Muscle layer of colon (tissue), 2 donors: ENCODE measurements around the gene BRD4.

Source experiments
- H3K27ac ChIP-seq: one replicate; pipeline ENCODE4 v1.7.0; 2013; ENCODE audit warnings: low read depth, mild to moderate bottlenecking, low read length, moderate library complexity
- H3K27me3 ChIP-seq, 2 donors: one replicate each; pipeline ENCODE4 v1.7.0; 2013; ENCODE audit warnings: low read length in 2 of 2, mild to moderate bottlenecking in 2 of 2; ENCODE audit not compliant: insufficient read depth in 2 of 2, control insufficient read depth in 1 of 2
- H3K36me3 ChIP-seq: one replicate; pipeline ENCODE4 v1.7.0; 2013; ENCODE audit warnings: mild to moderate bottlenecking, low read length; ENCODE audit not compliant: insufficient read depth
- H3K4me1 ChIP-seq: one replicate; pipeline ENCODE4 v1.7.0; 2013; ENCODE audit warnings: mild to moderate bottlenecking, low read length; ENCODE audit not compliant: insufficient read depth
- H3K4me3 ChIP-seq, 2 donors: one replicate each; pipeline ENCODE4 v1.7.0; 2013; ENCODE audit warnings: low read length in 2 of 2, low read depth in 1 of 2, mild to moderate bottlenecking in 1 of 2, moderate library complexity in 1 of 2
- H3K9ac ChIP-seq: one replicate; pipeline ENCODE4 v1.7.0; 2013; ENCODE audit warnings: low read length
- H3K9me3 ChIP-seq: one replicate; pipeline ENCODE4 v1.7.0; 2013; ENCODE audit warnings: mild to moderate bottlenecking, low read length
- donor health status: abdominal sarcoma.
- donor health status: Adenocarcinoma of cecum.

Gene BRD4

DNA sequence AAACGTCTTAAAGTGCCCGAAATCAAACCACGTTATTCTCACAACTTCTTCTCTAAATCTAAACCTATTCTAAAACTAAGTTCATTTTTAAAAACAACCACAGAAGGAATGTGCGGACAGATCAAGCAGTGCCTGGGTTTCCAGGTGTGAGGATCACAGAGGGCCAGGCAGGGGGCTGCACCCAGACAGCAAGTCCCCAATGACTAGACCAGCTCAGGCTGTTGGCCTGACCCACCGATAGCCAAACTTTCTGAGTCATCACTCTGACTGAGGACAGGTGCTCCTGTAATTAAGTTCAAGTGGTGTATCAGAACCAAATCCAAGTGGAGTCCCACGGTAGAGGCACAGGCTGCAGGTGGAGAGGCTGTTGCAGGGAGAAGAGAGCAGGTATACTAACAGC is 62.5 kb downstream of the BRD4 start:
- H3K36me3 ChIP-seq: peaks cover 52% of the 10 kb centered on the region
- H3K27ac ChIP-seq: no peak overlapping the region

DNA sequence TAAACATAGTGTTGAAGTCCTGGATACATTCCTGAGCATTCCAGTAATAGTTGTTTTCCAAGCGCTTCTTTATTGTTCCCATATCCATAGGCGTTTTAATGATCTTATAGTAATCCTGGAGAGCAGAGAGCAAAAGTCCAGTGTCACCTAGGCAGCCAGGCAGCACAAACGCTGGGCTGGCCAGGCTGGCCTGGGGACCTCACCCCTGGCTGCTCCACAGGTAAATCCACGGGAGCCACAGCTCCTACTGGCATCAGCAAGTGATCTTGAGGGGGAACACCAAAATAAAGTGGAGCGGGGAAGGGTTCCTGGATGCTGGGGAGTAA is 63.4 kb downstream of the BRD4 start:
- Histone ChIP-seq H3K27ac (peak overlapping the region; percentile 41), H3K9ac (no peak overlapping the region), H3K27me3 (no peaks in the 10 kb centered on the region), H3K4me1 (peaks cover 63% of the 10 kb centered on the region), H3K4me3 (no peak overlapping the region), H3K9me3 (no peaks in the 10 kb centered on the region), H3K36me3 (peaks cover 61% of the 10 kb centered on the region)

More for the DNA sequence above, 62.5 kb downstream of the BRD4 start:
- Histone ChIP-seq H3K27me3 (no peaks in the 10 kb centered on the region), H3K9ac (no peak overlapping the region), H3K9me3 (no peaks in the 10 kb centered on the region), H3K4me1 (peaks cover 63% of the 10 kb centered on the region), H3K4me3 (no peak overlapping the region)

DNA sequence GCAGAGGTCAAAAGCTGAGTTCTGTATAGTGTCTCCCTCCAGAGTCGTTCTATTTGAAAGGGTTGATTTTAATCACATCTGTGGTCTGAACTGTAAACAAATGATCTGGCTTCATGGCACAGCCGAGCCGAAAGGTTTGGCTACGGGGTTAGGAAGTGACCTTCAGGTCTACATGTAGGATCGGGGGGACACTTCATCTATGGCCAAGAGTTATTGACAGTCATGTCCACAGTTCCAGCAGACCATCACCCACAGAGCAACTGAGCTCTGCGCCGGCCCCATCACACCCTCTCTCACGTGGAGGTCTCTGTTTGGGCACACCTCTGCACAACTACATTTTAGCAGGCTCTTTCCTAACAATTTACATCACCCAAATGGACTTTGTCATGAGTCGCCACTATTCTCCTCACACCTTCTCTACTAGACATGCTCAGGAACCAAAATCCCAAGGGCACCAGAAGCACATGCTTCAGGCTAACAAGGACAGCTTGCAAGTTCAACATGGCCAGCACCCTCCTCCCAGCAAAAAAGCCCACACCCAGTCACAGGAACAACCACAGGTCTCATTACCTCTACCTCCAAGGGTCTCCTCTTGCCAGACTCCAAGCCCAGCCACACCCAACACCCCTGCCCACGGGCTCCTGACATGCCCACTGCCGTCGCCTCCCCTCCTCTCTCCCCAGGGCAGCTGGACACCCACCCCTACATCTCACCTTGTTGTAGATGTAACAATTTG is 64.0 kb downstream of the BRD4 start:
- Histone ChIP-seq H3K27me3 (no peaks in the 10 kb centered on the region), H3K36me3 (peaks cover 66% of the 10 kb centered on the region), H3K9me3 (no peaks in the 10 kb centered on the region), H3K4me1 (peaks cover 63% of the 10 kb centered on the region), H3K4me3 (no peak overlapping the region), H3K27ac (peak overlapping the region; percentile 41), H3K9ac (no peak overlapping the region)

DNA sequence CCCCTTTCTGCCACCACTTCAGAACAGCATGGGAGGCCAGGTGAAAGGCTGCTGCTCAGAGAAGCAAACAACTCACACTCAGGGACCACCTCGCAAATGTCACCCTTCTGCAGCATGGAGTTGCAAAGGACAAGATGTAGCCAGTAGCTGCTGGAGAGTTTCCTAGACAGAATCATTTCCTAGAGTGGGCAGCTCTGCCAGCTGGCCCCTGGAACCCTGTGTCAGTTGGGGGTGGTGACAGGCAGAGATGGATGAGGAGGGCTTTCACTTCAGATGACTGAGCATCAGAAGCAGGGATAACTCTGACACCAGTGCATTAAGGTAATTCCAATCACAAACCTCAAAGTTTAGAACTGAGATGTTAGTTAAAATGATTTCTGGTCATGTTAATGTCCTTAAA is 65.7 kb downstream of the BRD4 start:
- no peaks in the 10 kb centered on the region for H3K27me3 ChIP-seq
- H3K4me1 ChIP-seq: peaks cover 54% of the 10 kb centered on the region
- H3K27ac ChIP-seq: peak overlapping the region; percentile 88
- no peak overlapping the region for H3K4me3 ChIP-seq
- H3K9ac ChIP-seq: no peak overlapping the region
- H3K9me3 ChIP-seq: no peaks in the 10 kb centered on the region
- peaks cover 71% of the 10 kb centered on the region for H3K36me3 ChIP-seq

DNA sequence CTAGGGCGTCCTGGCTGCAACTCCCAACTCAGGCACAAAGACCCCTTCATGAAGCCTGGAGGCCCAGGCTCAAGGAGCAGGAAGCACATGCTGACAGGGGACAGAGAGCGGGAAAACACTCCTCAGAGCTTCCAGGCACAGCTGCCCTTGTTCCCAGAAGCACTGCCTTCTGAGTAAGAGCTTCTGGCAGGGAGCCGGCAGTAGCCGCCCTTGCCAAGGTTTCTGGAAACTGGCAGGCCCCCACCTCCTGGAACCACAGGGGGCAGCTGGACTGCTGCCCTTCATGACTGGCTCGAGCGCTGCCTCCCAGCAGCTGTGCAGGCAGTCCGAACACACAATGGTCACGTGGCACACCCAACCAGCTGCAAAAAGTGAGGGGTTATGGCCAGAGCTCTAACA is 66.5 kb downstream of the BRD4 start:
- H3K4me1 ChIP-seq: peaks cover 54% of the 10 kb centered on the region
- H3K9me3 ChIP-seq: no peaks in the 10 kb centered on the region
- H3K9ac ChIP-seq: no peak overlapping the region
- no peaks in the 10 kb centered on the region for H3K27me3 ChIP-seq
- H3K27ac ChIP-seq: peak overlapping the region; percentile 88
- H3K4me3 ChIP-seq: no peak overlapping the region
- H3K36me3 ChIP-seq: peaks cover 69% of the 10 kb centered on the region

DNA sequence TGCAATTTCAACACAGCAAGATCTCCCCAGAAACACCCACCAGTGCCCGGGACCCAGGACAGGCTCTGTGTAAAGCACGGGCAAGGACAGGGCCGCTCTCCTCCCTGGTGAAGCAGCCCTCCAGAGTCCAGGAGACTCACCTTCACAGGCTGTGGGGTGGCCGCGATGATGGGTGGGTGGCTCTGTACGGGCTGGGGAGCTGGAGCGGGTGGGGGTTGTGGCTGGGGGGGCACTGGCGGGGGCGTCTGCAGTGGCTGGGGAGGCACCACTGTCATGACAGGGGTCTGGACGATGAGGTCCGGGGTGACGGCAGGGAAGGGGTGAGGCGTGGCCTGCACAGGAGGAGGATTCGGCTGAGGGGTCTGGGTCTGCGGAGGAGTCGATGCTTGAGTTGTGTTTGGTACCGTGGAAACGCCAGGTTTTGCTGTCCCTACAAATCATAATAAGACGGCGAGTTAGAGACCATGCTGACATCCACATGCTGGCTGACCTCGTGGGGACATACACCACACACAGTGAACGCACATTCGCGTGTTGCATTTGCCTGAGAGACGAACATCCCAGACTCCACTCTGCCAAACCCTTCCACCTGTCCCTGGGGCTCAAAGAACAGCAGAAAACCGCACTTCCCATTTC is 67.0 kb downstream of the BRD4 start:
- H3K27me3 ChIP-seq: no peaks in the 10 kb centered on the region
- H3K4me1 ChIP-seq: peaks cover 54% of the 10 kb centered on the region
- H3K9me3 ChIP-seq: no peaks in the 10 kb centered on the region
- peak overlapping the region; percentile 88 for H3K27ac ChIP-seq
- peaks cover 71% of the 10 kb centered on the region for H3K36me3 ChIP-seq
- H3K9ac ChIP-seq: no peak overlapping the region
- H3K4me3 ChIP-seq: no peak overlapping the region

DNA sequence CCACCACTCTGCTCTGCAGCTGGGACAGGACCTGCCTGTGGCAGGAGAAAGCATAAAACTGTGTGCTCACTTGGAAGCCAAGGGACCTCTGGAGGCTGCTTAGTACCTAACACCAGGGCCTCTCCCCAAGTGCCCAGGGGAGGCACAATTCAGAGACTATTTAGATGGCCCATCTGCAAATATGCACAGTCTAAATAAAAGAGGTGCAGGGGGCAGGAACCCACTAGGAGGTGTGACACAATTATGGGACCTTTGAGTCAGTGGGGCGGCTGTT is 67.5 kb downstream of the BRD4 start:
- Histone ChIP-seq H3K9me3 (no peaks in the 10 kb centered on the region), H3K4me1 (peaks cover 54% of the 10 kb centered on the region), H3K36me3 (peaks cover 75% of the 10 kb centered on the region), H3K27me3 (no peaks in the 10 kb centered on the region), H3K4me3 (no peak overlapping the region), H3K9ac (no peak overlapping the region), H3K27ac (peak overlapping the region; percentile 88)

DNA sequence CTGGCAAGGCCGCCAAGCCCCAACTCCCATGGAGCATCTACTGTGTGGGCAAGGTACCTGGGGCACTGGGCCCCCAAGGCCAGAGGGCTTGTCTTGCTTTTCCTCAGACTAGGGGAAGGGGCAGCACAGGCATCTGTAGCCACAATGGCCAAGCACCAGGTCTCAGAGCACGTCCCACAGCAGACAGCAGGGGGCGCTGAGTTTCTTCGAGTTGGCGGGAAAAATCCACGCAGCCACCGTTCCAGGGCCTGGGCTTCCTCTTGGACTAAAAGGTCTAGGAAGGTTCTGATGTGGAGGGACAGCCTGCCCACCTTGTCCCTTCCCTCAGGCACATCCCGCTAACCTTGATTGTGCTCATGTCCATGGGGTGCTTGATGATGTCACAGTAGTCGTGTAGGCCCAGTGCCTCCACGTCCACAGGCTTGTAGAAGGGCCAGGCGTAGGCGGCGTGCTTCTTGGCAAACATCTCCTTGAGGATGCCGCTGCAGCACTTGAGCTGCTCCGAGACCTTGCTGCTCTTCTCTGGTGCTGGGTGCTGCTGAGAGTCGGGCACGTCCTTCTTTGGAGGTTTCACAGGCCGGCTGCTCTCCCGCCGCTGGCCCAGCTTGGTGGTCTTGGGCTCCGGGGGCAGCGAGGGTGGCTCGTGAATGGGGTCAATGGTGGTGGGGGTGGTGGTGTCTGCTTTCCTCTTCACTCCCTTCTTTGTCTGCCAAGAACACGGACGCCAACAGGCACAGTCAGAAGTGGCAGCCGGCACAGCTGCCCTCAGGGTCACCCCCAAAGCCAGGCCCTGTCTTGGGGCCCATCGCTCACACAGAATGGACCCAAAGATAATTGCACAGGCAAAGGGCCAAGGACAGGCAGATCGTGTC is 68.0 kb downstream of the BRD4 start:
- H3K4me1 ChIP-seq: peaks cover 54% of the 10 kb centered on the region
- H3K9ac ChIP-seq: no peak overlapping the region

DNA sequence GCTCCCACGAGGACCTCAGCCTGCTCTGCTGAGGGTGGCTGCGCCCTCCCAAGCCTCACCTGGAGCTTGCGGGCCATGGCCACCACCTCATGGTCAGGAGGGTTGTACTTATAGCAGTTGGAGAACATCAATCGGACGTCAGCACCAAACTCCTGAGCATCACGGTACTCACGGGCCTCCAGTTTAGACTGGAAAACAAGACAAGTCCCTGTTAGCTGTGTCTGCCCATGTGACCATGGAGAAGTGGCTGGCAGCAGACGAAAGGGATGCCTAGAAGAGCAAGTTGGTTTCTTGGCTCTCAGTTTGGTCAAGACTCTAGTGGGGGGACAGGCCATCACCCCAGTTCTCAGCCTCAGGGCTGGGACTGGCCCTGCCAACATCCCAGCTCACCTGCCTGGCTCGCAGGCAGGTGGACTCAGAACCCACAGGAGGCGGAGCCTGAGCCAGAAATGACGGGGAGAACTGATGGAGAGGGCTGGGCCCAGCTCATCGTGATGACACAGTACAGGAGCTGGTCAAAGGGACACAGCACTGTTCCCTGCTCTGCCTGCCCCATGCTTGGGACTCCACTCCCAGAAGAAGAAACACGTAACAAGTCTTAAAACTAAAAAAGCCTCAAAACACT is 68.9 kb downstream of the BRD4 start:
- no peaks in the 10 kb centered on the region for H3K9me3 ChIP-seq
- peak overlapping the region; percentile 33 for H3K27ac ChIP-seq
- H3K27me3 ChIP-seq: no peaks in the 10 kb centered on the region
- peaks cover 50% of the 10 kb centered on the region for H3K4me1 ChIP-seq
- no peak overlapping the region for H3K4me3 ChIP-seq
- H3K36me3 ChIP-seq: peaks cover 84% of the 10 kb centered on the region
- H3K9ac ChIP-seq: no peak overlapping the region

More for the DNA sequence above, 68.0 kb downstream of the BRD4 start:
- Histone ChIP-seq H3K36me3 (peaks cover 81% of the 10 kb centered on the region), H3K9me3 (no peaks in the 10 kb centered on the region), H3K27me3 (no peaks in the 10 kb centered on the region), H3K4me3 (peak overlapping the region in 1 of 2 donors; percentile 14), H3K27ac (peak overlapping the region; percentile 88)

DNA sequence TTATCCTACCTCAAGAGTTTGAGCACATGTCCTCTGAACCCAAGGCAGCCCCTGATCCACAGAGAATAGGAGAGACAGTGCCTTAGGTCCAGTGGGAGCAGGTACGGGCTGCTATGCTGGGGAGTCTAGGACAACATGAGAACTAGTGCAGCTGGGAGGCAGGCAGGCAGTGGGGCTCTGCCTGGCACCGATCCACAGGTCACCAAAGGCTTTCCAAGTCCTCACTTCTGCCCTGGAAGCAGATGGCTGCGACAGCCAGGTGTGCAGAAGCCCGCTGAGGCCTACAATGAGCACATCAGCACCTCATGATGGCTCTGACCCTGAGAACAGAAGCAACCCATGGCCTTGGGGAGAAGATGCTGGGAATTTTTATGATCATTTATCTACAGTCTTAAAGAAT is 70.3 kb downstream of the BRD4 start:
- Histone ChIP-seq H3K27me3 (no peaks in the 10 kb centered on the region), H3K4me1 (peaks cover 35% of the 10 kb centered on the region), H3K27ac (no peak overlapping the region), H3K36me3 (peaks cover 86% of the 10 kb centered on the region), H3K4me3 (no peak overlapping the region), H3K9me3 (no peaks in the 10 kb centered on the region), H3K9ac (no peak overlapping the region)

DNA sequence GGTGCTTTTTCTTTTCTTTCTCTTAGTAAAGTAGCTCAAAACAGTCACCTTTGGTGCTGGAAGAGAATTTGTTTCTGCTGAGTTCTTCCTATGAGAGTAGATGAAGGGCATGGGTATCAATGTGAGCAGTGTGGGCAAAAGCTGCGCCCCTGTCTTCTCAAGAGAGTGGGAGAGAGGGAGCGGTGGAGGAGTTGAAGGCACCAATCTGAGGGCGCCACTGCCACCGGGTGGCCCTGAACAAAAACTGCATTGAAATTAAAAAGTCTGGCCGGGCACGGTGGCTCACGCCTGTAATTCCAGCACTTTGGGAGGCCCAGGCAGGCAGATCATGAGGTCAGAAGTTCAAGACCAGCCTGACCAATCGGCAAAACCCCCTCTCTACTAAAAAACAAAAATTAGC is 71.4 kb downstream of the BRD4 start:
- H3K9ac ChIP-seq: no peak overlapping the region
- peaks cover 89% of the 10 kb centered on the region for H3K36me3 ChIP-seq
- H3K27ac ChIP-seq: no peak overlapping the region

More for the DNA sequence above, 71.4 kb downstream of the BRD4 start:
- Histone ChIP-seq H3K9me3 (no peaks in the 10 kb centered on the region), H3K4me1 (peaks cover 26% of the 10 kb centered on the region), H3K27me3 (no peaks in the 10 kb centered on the region), H3K4me3 (no peak overlapping the region)
